Endometrial microvascular endothelial cells (primary cell): Measurements from ENCODE around the gene BLCAP. TPM values are rescaled to one million over a fixed set of nuclear protein-coding genes. Genes with fewer than 3 reads are reported as not detected.
"Not testable (repeated sequence)": the region's sequence is repeated elsewhere in the genome, so short reads cannot be mapped to it uniquely, and the experiment has no call there.

ENCODE experiments used
- in situ Hi-C: cut with HindIII; loops from 2 replicates; pipeline ENCODE4 v1.10.0; 2017; ENCODE audit warnings: low sequenced_read_pairs, low pct_unique_long_range_greater_than_20kb; ENCODE audit errors: inconsistent ontology term
- total RNA-seq: library from RNA; depleted of rRNA; stranded (reverse); fragments of >200 nt; gene quantifications from one replicate; pipeline ENCODE4 v1.2.3, GENCODE V29; 2015; ENCODE audit errors: inconsistent ontology term

BLCAP gene
- total RNA-seq, 1 donor from 2014 or later, result 64.0 TPM

DNA sequence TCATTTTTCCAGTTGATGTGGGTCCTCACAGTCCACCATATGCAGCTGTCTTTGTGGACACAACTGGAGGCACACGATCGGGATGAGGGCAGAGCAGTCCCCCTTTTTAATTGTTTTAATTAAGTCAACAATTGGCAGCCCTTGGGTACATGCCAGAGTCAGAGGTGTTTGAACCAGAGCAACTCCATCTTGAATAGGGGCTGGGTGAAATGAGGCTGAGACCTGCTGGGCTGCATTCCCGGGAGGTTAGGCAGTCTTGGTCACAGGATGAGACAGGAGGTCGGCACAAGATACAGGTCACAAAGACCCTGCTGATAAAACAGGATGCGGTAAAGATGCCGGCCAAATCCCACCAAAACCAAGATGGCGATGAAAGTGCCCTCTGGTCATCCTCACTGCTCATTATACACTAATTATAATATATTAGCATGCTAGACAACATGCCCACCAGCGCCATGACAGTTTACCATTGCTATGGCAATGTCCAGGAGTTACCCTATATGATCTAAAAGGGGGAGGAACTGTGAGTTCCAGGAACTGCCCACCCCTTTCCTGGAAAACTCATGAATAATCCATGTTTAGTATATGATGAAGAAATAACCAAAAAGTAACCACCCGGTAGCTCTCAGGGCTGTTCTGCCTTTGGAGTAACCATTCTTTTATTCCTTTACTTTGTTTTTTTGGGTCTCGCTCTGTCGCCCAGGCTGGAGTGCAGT, 31.8 kb upstream of the BLCAP start:
- in situ Hi-C loops, result no loop called here

GRCh38 chr20:37558779-37559178, 31.1 kb upstream of the BLCAP start:
- in situ Hi-C loops, result no loop called here

- in situ Hi-C loops, result no loop called here
Observed at GRCh38 chr20:37558306-37558705, 30.6 kb upstream of the BLCAP start.

- in situ Hi-C loops, result no loop called here
Observed at GRCh38 chr20:37556538-37556937, 28.9 kb upstream of the BLCAP start.

GRCh38 chr20:37554721-37555298, 27.1 kb upstream of the BLCAP start:
- in situ Hi-C loops, result not testable (repeated sequence)

- in situ Hi-C loops, result no loop called here
Observed at GRCh38 chr20:37552415-37552814, 24.7 kb upstream of the BLCAP start.

DNA sequence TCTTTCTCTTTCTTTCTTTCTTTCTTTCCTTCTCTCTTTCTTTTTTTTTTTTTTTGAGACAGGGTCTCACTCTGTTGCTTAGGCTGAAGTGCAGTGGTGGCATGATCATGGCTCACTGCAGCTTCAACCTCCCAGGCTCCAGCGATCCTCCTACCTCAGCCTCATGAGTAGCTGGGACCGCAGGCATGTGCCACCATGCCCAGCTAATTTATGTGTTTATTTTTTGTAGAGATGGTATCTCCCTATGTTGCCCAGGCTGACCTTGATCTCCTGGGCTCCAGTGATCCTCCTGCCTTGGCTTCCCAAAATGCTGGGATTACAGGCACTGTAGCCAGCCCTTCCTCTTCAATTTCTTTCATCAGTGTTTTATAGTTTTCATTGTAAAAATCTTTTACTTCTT, 24.0 kb upstream of the BLCAP start:
- in situ Hi-C loops, result not testable (repeated sequence)

DNA sequence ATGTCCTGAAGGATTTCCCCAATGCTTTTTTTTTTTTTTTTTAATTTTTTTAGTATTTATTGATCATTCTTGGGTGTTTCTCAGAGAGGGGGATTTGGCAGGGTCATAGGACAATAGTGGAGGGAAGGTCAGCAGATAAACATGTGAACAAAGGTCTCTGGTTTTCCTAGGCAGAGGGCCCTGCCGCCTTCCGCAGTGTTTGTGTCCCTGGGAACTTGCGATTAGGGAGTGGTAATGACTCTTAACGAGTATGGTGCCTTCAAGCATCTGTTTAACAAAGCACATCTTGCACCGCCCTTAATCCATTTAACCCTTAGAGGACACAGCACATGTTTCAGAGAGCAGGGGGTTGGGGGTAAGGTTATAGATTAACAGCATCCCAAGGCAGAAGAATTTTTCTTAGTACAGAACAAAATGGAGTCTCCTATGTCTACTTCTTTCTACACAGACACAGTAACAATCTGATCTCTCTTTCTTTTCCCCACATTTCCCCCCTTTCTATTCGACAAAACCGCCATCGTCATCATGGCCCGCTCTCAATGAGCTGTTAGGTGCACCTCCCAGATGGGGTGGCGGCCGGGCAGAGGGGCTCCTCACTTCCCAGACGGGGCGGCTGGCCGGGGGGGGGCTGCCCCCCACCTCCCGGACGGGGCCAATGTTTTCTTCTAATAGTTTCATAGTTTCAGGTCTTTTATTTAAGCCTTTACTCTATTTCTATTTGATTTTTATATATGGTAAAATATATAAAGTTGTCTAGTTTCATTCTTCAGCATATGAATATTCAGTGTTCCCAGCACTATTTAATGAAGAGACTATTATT, 22.6 kb upstream of the BLCAP start:
- in situ Hi-C loops, result not testable (repeated sequence)

GRCh38 chr20:37547912-37548311, 20.2 kb upstream of the BLCAP start:
- in situ Hi-C loops, result no loop called here

DNA sequence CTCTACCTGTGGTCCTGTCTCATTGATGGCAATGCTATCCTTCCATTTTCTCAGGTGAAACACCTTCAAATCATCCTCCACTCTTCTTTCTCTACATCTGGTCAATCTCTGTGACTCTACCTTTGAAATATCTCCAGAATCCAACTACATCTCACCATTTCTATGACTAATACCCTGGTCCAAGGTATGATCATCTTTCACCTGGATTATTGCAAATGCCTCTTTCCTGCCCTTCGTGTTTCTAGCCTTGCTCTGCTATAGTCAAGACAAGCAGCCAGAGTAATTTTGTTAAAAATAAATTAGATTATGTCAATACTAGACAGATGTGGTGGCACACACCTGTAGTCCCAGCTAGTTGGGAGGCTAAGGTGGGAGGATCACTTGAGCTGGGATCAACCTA, 17.8 kb upstream of the BLCAP start:
- in situ Hi-C loops, result no loop called here

DNA sequence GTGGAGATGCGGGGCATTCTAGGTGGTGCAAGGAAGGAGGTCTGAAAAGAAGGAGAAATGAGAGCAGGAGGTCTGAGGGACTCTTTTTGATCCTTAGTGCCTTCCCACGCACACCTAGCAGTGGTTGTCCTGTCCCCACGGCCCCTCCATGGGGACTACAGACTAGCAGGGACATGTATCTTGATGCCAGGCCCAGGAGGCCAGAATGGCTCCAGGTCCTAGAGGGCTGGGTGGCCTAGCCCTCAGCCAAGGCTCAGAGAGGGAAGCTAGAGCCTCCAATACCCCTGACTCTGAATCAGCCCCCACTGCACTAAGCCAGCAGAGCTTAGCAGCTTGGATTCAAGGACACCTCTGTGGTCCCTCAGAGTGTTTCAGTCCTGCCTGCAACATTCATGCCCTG, 16.7 kb upstream of the BLCAP start:
- in situ Hi-C loops, result no loop called here

- in situ Hi-C loops, result no loop called here
Observed at GRCh38 chr20:37543828-37544227, 16.2 kb upstream of the BLCAP start.

DNA sequence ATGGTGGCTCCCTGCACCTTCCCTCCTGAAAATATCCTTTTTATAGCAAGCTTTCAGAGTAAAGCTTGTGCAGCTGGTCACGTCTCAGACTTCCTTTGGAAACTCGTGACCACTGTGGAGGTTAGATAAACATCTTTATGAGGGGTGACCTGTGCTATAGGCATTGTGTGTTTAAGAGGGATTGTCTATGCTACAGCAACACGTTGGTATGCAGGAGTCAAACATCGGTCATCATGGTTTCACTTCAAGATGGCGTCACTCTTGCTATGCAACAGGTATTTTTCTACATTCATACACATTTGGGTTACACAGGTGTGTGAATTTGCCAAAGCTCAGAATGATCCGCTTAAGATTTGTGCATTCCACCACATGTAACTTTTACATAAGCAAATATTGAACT, 14.6 kb upstream of the BLCAP start:
- in situ Hi-C loops, result no loop called here

- in situ Hi-C loops, result no loop called here
Observed at GRCh38 chr20:37541326-37541725, 13.7 kb upstream of the BLCAP start.

DNA sequence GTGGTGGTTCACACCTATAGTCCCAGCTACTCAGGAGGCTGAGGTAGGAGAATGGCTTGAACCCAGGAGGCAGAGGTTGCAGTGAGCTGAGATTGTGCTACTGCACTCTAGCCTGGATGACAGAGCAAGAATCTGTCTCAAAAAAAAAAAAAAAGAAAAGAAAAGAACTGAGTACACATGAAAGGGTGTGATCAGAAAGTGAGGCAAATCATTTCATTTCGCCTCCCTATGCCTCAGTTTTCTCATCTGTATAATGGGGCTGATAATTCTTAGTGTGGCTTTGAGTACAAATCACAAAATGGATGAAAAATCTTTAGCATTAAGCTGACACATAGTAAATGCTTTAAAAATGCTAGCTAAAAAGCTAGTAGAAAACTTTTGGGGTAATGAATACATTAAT, 13.2 kb upstream of the BLCAP start:
- in situ Hi-C loops, result not testable (repeated sequence)

DNA sequence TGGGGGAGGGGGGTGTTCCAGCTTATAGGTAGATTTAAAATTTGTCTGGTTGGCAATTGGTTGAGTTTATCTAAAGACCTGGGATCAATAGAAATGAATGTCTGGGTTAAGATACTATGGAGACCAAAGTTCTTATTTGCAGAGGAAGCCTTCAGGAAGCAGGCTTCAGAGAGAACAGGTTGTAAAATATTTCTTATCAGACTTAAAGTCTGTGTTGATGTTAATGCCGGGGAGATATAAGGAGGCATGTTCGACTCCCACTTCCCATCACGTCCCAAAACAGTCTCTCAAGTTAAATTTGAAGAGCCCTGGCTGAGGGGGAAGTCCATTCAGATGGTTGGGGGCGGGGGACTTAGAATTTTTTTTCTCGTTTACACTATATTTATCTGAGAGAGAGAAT, 12.3 kb upstream of the BLCAP start:
- in situ Hi-C loops, result no loop called here

GRCh38 chr20:37539424-37539823, 11.7 kb upstream of the BLCAP start:
- in situ Hi-C loops, result no loop called here

GRCh38 chr20:37538003-37538402, 10.3 kb upstream of the BLCAP start:
- in situ Hi-C loops, result no loop called here

GRCh38 chr20:37537505-37537904, 9.8 kb upstream of the BLCAP start:
- in situ Hi-C loops, result no loop called here
